Mucosa of rectum (tissue), 2 donors: Measurements from ENCODE around the gene DUSP28.

Experiments used
- H3K27ac ChIP-seq, 2 donors: one replicate each; pipeline ENCODE4 v1.7.0; 2013; ENCODE audit warnings: inconsistent platforms in 2 of 2, low read depth in 2 of 2, low read length in 2 of 2
- H3K27me3 ChIP-seq, 2 donors: one replicate each; pipeline ENCODE4 v1.7.0; 2013; ENCODE audit warnings: low read length in 2 of 2; ENCODE audit not compliant: control insufficient read depth in 2 of 2, insufficient read depth in 2 of 2
- H3K36me3 ChIP-seq, 2 donors: one replicate each; pipeline ENCODE4 v1.7.0; 2013; ENCODE audit warnings: low read length in 2 of 2; ENCODE audit not compliant: control insufficient read depth in 2 of 2, insufficient read depth in 2 of 2
- H3K4me1 ChIP-seq, 2 donors: one replicate each; pipeline ENCODE4 v1.7.0; 2013; ENCODE audit warnings: low read length in 2 of 2, mild to moderate bottlenecking in 1 of 2; ENCODE audit not compliant: control insufficient read depth in 2 of 2, insufficient read depth in 2 of 2
- H3K4me3 ChIP-seq, 2 donors: one replicate each; pipeline ENCODE4 v1.7.0; 2013; ENCODE audit warnings: low read length in 2 of 2
- H3K9ac ChIP-seq, 2 donors: one replicate each; pipeline ENCODE4 v1.7.0; 2013; ENCODE audit warnings: low read length in 2 of 2, low read depth in 1 of 2, mild to moderate bottlenecking in 1 of 2
- H3K9me3 ChIP-seq, 2 donors: one replicate each; pipeline ENCODE4 v1.7.0; 2013; ENCODE audit warnings: low read length in 2 of 2; ENCODE audit not compliant: control insufficient read depth in 2 of 2
- donor health status: healthy.
- donor health status: Normal muscosa, but diverticular disease.

DUSP28 gene

DNA sequence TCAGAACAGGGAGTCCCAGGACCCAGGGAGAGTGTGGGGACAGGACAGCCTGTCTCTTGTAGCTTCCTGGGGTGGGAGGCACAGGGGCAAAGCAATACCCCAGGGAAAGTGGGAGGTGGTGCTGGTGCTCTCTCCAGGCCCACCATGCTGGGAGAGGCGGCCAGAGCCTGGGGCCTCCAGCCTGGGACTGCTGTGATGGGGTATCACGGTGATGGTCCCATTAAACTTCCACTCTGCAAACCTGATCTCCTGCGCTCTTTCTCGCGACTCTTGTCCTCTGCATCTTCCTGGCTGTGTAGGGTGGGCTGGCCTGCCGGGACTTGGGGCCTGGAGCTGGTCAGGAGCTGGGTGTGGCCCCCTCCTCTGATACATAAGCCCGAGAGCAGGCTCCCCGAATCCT is 18.3 kb downstream of the DUSP28 start:
- no peak overlapping the region for H3K27ac ChIP-seq

GRCh38 chr2:240579071-240579762 is 19.1 kb downstream of the DUSP28 start:
- no peaks in the 10 kb centered on the region for H3K27me3 ChIP-seq
- no peaks in the 10 kb centered on the region for H3K9me3 ChIP-seq
- H3K9ac ChIP-seq: no peak overlapping the region
- H3K4me1 ChIP-seq: peaks cover 3 to 17% of the 10 kb centered on the region in 2 donors
- peaks cover 29 to 39% of the 10 kb centered on the region in 2 donors for H3K36me3 ChIP-seq
- H3K4me3 ChIP-seq: no peak overlapping the region
- H3K27ac ChIP-seq: peak overlapping the region in 1 of 2 donors; percentile 68

More for the DNA sequence above, 18.3 kb downstream of the DUSP28 start:
- Histone ChIP-seq H3K4me3 (no peak overlapping the region), H3K36me3 (peaks cover 33 to 43% of the 10 kb centered on the region in 2 donors), H3K9ac (no peak overlapping the region), H3K4me1 (peaks cover 3 to 17% of the 10 kb centered on the region in 2 donors), H3K9me3 (no peaks in the 10 kb centered on the region), H3K27me3 (no peaks in the 10 kb centered on the region)

- no peaks in the 10 kb centered on the region for H3K27me3 ChIP-seq
- peak overlapping the region in 1 of 2 donors; percentile 68 for H3K27ac ChIP-seq
- peaks cover 9 to 22% of the 10 kb centered on the region in 2 donors for H3K4me1 ChIP-seq
- H3K4me3 ChIP-seq: no peak overlapping the region
- peaks cover 21 to 31% of the 10 kb centered on the region in 2 donors for H3K36me3 ChIP-seq
- no peaks in the 10 kb centered on the region for H3K9me3 ChIP-seq
- no peak overlapping the region for H3K9ac ChIP-seq
Observed at GRCh38 chr2:240579771-240580614, 19.8 kb downstream of the DUSP28 start.

- no peaks in the 10 kb centered on the region for H3K9me3 ChIP-seq
- no peak overlapping the region for H3K9ac ChIP-seq
- H3K27ac ChIP-seq: no peak overlapping the region
- H3K27me3 ChIP-seq: no peaks in the 10 kb centered on the region
- H3K4me3 ChIP-seq: no peak overlapping the region
- H3K4me1 ChIP-seq: peaks cover 17 to 30% of the 10 kb centered on the region in 2 donors
- H3K36me3 ChIP-seq: peaks cover 11 to 18% of the 10 kb centered on the region in 2 donors
Observed at GRCh38 chr2:240581811-240582210, 21.7 kb downstream of the DUSP28 start.

GRCh38 chr2:240582781-240583180 is 22.6 kb downstream of the DUSP28 start:
- Histone ChIP-seq H3K27me3 (no peaks in the 10 kb centered on the region), H3K36me3 (peaks cover 2 to 10% of the 10 kb centered on the region in 2 donors), H3K27ac (no peak overlapping the region), H3K9me3 (no peaks in the 10 kb centered on the region), H3K9ac (no peak overlapping the region), H3K4me3 (no peak overlapping the region), H3K4me1 (peaks cover 24 to 36% of the 10 kb centered on the region in 2 donors)

- H3K4me1 ChIP-seq: peaks cover 29 to 40% of the 10 kb centered on the region in 2 donors
- H3K4me3 ChIP-seq: no peak overlapping the region
- no peaks in the 10 kb centered on the region for H3K27me3 ChIP-seq
- H3K36me3 ChIP-seq: peaks cover 0 to 3% of the 10 kb centered on the region in 2 donors
- H3K9me3 ChIP-seq: no peaks in the 10 kb centered on the region
- H3K27ac ChIP-seq: no peak overlapping the region
- no peak overlapping the region for H3K9ac ChIP-seq
Observed at GRCh38 chr2:240583774-240584173, 23.6 kb downstream of the DUSP28 start.

- Histone ChIP-seq H3K4me3 (peak overlapping the region in 1 of 2 donors; percentile 99), H3K9ac (peak overlapping the region in 1 of 2 donors; percentile 98), H3K27me3 (no peaks in the 10 kb centered on the region), H3K27ac (peak overlapping the region; percentile 8 to 95), H3K4me1 (peaks cover 27 to 32% of the 10 kb centered on the region in 2 donors), H3K36me3 (peaks cover 0 to 6% of the 10 kb centered on the region in 2 donors), H3K9me3 (no peaks in the 10 kb centered on the region)
Observed at GRCh38 chr2:240584486-240585031, 24.4 kb downstream of the DUSP28 start.

- H3K9ac ChIP-seq: peak overlapping the region; percentile 88 to 98
- peak overlapping the region; percentile 86 to 99 for H3K4me3 ChIP-seq
- no peaks in the 10 kb centered on the region for H3K9me3 ChIP-seq
- peaks cover 3 to 9% of the 10 kb centered on the region in 2 donors for H3K36me3 ChIP-seq
- H3K4me1 ChIP-seq: peaks cover 26 to 30% of the 10 kb centered on the region in 2 donors
- H3K27ac ChIP-seq: peak overlapping the region; percentile 8 to 95
- H3K27me3 ChIP-seq: no peaks in the 10 kb centered on the region
Observed at GRCh38 chr2:240585101-240585500, 24.9 kb downstream of the DUSP28 start.

DNA sequence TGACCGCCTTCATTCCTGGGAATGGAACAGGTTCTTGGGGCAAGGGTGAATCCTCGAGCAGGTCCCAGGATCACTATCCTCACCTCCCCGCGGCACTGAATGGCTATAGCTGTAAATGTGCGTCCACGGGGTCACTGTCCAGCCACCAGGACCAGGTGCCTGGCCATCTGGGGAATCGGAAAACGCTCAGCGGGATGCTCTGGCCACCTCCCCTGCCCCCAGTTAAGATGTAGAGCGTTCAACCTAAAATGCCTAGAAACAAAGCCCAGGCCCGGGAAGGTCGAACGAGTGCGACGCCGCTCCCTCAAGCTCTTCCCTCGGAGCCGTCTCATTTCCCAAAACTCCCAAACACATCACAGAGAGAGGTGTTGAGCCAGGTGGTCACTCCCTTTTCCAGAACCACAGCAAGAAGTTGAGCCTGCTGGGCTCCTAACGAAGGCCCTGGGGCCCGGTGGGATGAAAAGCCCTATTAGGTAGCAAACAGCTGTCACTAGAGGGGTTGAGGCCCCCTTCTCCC is 25.6 kb downstream of the DUSP28 start:
- Histone ChIP-seq H3K36me3 (peaks cover 3 to 11% of the 10 kb centered on the region in 2 donors), H3K27me3 (no peaks in the 10 kb centered on the region), H3K4me1 (peaks cover 24 to 26% of the 10 kb centered on the region in 2 donors), H3K27ac (peak overlapping the region; percentile 85 to 95), H3K9ac (peak overlapping the region; percentile 88 to 98), H3K4me3 (peak overlapping the region; percentile 86 to 99), H3K9me3 (no peaks in the 10 kb centered on the region)
